SKM-1 (cell line): ENCODE data around the gene FRMD4A.
"Not testable (repeated sequence)": the region's sequence is repeated elsewhere in the genome, so short reads cannot be mapped to it uniquely, and the experiment has no call there.

Experiments
- DNase-seq: peaks from one replicate; lab custom pipeline; 2025; ENCODE audit not compliant: unreplicated experiment; lab: John Stamatoyannopoulos, UW

Gene FRMD4A

GRCh38 chr10:14116837-14117236, 213.9 kb downstream of the FRMD4A start:
- no peak for DNase-seq

GRCh38 chr10:14116021-14116420, 214.7 kb downstream of the FRMD4A start:
- DNase-seq: no peak

- DNase-seq: no peak
These were observed 215.9 kb downstream of the FRMD4A start for GRCh38 chr10:14114791-14115190.

GRCh38 chr10:14112056-14112455, 218.7 kb downstream of the FRMD4A start:
- DNase-seq: no peak

- DNase-seq: no peak
These were observed 219.5 kb downstream of the FRMD4A start for GRCh38 chr10:14111208-14111607.

- DNase-seq: no peak
These were observed 223.9 kb downstream of the FRMD4A start for GRCh38 chr10:14106828-14107227.

- no peak for DNase-seq
These were observed 228.7 kb downstream of the FRMD4A start for GRCh38 chr10:14102056-14102455.

GRCh38 chr10:14099885-14100284, 230.8 kb downstream of the FRMD4A start:
- no peak for DNase-seq

GRCh38 chr10:14093730-14094484, 236.8 kb downstream of the FRMD4A start:
- no peak for DNase-seq

- DNase-seq: no peak
These were observed 237.9 kb downstream of the FRMD4A start for GRCh38 chr10:14092799-14093198.

- no peak for DNase-seq
These were observed 241.0 kb downstream of the FRMD4A start for GRCh38 chr10:14089556-14090292.

- DNase-seq: no peak
These were observed 243.2 kb downstream of the FRMD4A start for GRCh38 chr10:14087566-14087965.

GRCh38 chr10:14086596-14086995, 244.1 kb downstream of the FRMD4A start:
- no peak for DNase-seq

- DNase-seq: no peak
These were observed 245.8 kb downstream of the FRMD4A start for GRCh38 chr10:14084875-14085274.

GRCh38 chr10:14080795-14081194, 249.9 kb downstream of the FRMD4A start:
- no peak for DNase-seq

- no peak for DNase-seq
These were observed 253.3 kb downstream of the FRMD4A start for GRCh38 chr10:14077430-14077829.

GRCh38 chr10:14074062-14074884, 256.5 kb downstream of the FRMD4A start:
- DNase-seq: no peak

- DNase-seq: no peak
These were observed 258.2 kb downstream of the FRMD4A start for GRCh38 chr10:14072541-14072940.

- no peak for DNase-seq
These were observed 258.8 kb downstream of the FRMD4A start for GRCh38 chr10:14071956-14072355.

GRCh38 chr10:14068601-14069250, 262.0 kb downstream of the FRMD4A start:
- DNase-seq: no peak

- DNase-seq: not testable (repeated sequence)
These were observed 263.1 kb downstream of the FRMD4A start for GRCh38 chr10:14067638-14068037.
